HepG2 (cell line): ENCODE measurements around the gene DENND5B. TPM values are rescaled to one million over a fixed set of nuclear protein-coding genes. Genes with fewer than 3 reads are reported as not detected.

Experiments
- ATF6 ChIP-seq: sonication (generic); formaldehyde crosslinking; conservative IDR thresholded peaks from 2 replicates; pipeline ENCODE4 v1.4.0; 2020; ENCODE audit warnings: missing genetic modification reagents
- DNMT3B ChIP-seq: conservative IDR thresholded peaks from 2 replicates; pipeline ENCODE4 v1.6.1; 2016; ENCODE audit warnings: missing biosample characterization, control low read depth
- MAX ChIP-seq: IDR thresholded peaks from 2 replicates; pipeline ENCODE4 v1.6.1; 2012; ENCODE audit warnings: inconsistent platforms
- MEIS2 ChIP-seq: sonication (generic); formaldehyde crosslinking; IDR thresholded peaks from 2 replicates; pipeline ENCODE4 v1.9.0; 2021; ENCODE audit warnings: mild to moderate bottlenecking, missing genetic modification reagents
- MXD4 ChIP-seq: IDR thresholded peaks from 2 replicates; pipeline ENCODE4 v1.6.1; 2016; ENCODE audit warnings: mild to moderate bottlenecking, missing biosample characterization, missing genetic modification reagents
- MYNN ChIP-seq: sonication (generic); formaldehyde crosslinking; IDR thresholded peaks from 2 replicates; pipeline ENCODE4 v1.4.0; 2020; ENCODE audit warnings: mild to moderate bottlenecking, low read depth, missing genetic modification reagents
- PBX2 ChIP-seq: IDR thresholded peaks from 2 replicates; pipeline ENCODE4 v1.6.1; 2016; ENCODE audit warnings: control low read depth
- RBFOX2 ChIP-seq: fragments of 200-400 bp; formaldehyde crosslinking; IDR thresholded peaks from 2 replicates; pipeline ENCODE4 v1.6.1; 2017; ENCODE audit warnings: low read depth, mild to moderate bottlenecking, low read length
- SP5 ChIP-seq: IDR thresholded peaks from 2 replicates; pipeline ENCODE4 v1.6.1; 2016; ENCODE audit warnings: low read depth, borderline replicate concordance
- STAG1 ChIP-seq: sonication (generic); formaldehyde crosslinking; IDR thresholded peaks from 2 replicates; pipeline ENCODE4 v1.4.0; 2020; ENCODE audit warnings: missing genetic modification reagents
- STAT6 ChIP-seq: sonication (generic); formaldehyde crosslinking; IDR thresholded peaks from 2 replicates; pipeline ENCODE4 v1.4.0; 2020; ENCODE audit warnings: missing genetic modification reagents, mild to moderate bottlenecking, borderline replicate concordance
- ZBTB43 ChIP-seq: sonication (generic); formaldehyde crosslinking; conservative IDR thresholded peaks from 2 replicates; pipeline ENCODE4 v1.4.0; 2020; ENCODE audit warnings: missing genetic modification reagents
- ZFP91 ChIP-seq: sonication (generic); formaldehyde crosslinking; IDR thresholded peaks from 2 replicates; pipeline ENCODE4 v1.9.0; 2022; ENCODE audit warnings: missing genetic modification reagents, mild to moderate bottlenecking, borderline replicate concordance
- ZNF275 ChIP-seq: sonication (generic); formaldehyde crosslinking; IDR thresholded peaks from 2 replicates; pipeline ENCODE4 v1.8.0; 2022; ENCODE audit warnings: missing genetic modification reagents, mild to moderate bottlenecking, inconsistent platforms, borderline replicate concordance
- ZNF335 ChIP-seq: sonication (generic); formaldehyde crosslinking; IDR thresholded peaks from 2 replicates; pipeline ENCODE4 v1.4.0; 2020; ENCODE audit warnings: missing genetic modification reagents
- ZNF337 ChIP-seq: sonication (generic); formaldehyde crosslinking; IDR thresholded peaks from 2 replicates; pipeline ENCODE4 v1.5.1; 2020; ENCODE audit warnings: missing genetic modification reagents, low read depth, mild to moderate bottlenecking, borderline replicate concordance
- ZNF768 ChIP-seq: sonication (generic); formaldehyde crosslinking; IDR thresholded peaks from 2 replicates; pipeline ENCODE4 v1.4.0; 2020; ENCODE audit warnings: missing genetic modification reagents
- polyA plus RNA-seq, 8 experiments: library from polyadenylated mRNA; depleted of rRNA in 3 of 8; stranded (reverse) in 7 of 8; unstranded in 1 of 8; fragments of >200 nt; fragmentation: Illumina TruSeq in 4 of 8; extraction: Trizol in 4 of 8; gene quantifications; 2 replicates each; pipeline versions ENCODE4 v1.2.1 to v1.2.3, GENCODE V29; 2011 to 2016; ENCODE audit warnings: low read depth in 4 of 8, missing spikeins in 1 of 8, mixed read lengths in 1 of 8; ENCODE audit not compliant: insufficient read depth in 1 of 8
- total RNA-seq, 5 experiments: library from RNA; depleted of rRNA; stranded (reverse); fragments of >200 nt; fragmentation: Illumina TruSeq; extraction: Trizol; gene quantifications; 2 replicates each; pipeline ENCODE4 v1.2.3, GENCODE V29; 2016; ENCODE audit warnings: low read depth in 1 of 5

DENND5B gene
- total and polyA plus RNA-seq, 2 of the 13 experiments (the other 11 are each of a cell fraction or from before 2014, with no cell fraction given), result 14.7 to 18.7 TPM

GRCh38 chr12:31589904-31590641 lies 863 bp downstream of the DENND5B start (continued):
- TF ChIP-seq ZNF335, result peak; percentile 57; the same call in 1 of the 2 replicates
- TF ChIP-seq ZFP91 (CRISPR knock-in tag), result peak; percentile 91
- TF ChIP-seq SP5, result peak; percentile 34; the same call in 1 of the 2 replicates
- peak; percentile 83; the same call in 1 of the 2 replicates for TF ChIP-seq MEIS2
- peak; percentile 64; the same call in 1 of the 2 replicates for TF ChIP-seq ZBTB43 (CRISPR knock-in tag)
- peak; percentile 80 for TF ChIP-seq MAX
- TF ChIP-seq MYNN (CRISPR knock-in tag), result 0 out of 2 replicates have a peak, but pooled peaks have one; percentile 54
- TF ChIP-seq ZNF768 (CRISPR knock-in tag), result peak; percentile 25; the same call in 1 of the 2 replicates
- no peak for TF ChIP-seq ZNF337 (CRISPR knock-in tag)
- no peak for TF ChIP-seq PBX2
- peak; percentile 97 for TF ChIP-seq RBFOX2
- no peak for TF ChIP-seq DNMT3B (CRISPR knock-in tag)
- TF ChIP-seq ATF6 (CRISPR knock-in tag), result no peak
- no peak for TF ChIP-seq STAT6 (CRISPR knock-in tag)
- peak; percentile 77; the same call in 1 of the 2 replicates for TF ChIP-seq MXD4 (CRISPR knock-in tag)
- TF ChIP-seq ZNF275 (CRISPR knock-in tag), result peak; percentile 53; the same call in 1 of the 2 replicates
- TF ChIP-seq STAG1 (CRISPR knock-in tag), result 0 out of 2 replicates have a peak, but pooled peaks have one; percentile 31
